Testis (tissue), 3 donors: ENCODE measurements around the gene FGF12. TPM values are rescaled to one million over a fixed set of nuclear protein-coding genes. Genes with fewer than 3 reads are reported as not detected.

Source experiments
- DNase-seq: peaks from one replicate; pipeline ENCODE4 v3.0.0-alpha.2; 2019
- H3K27ac ChIP-seq, 2 donors: fragments of 200-600 bp; sonication (generic); one replicate each; pipeline ENCODE4 v1.5.1; 2019
- H3K27me3 ChIP-seq: fragments of 200-600 bp; sonication (generic); one replicate; pipeline ENCODE4 v1.5.1; 2019
- H3K36me3 ChIP-seq: fragments of 200-600 bp; sonication (generic); one replicate; pipeline ENCODE4 v1.5.1; 2017; ENCODE audit warnings: low read depth; ENCODE audit errors: missing control alignments
- H3K4me1 ChIP-seq: fragments of 200-600 bp; sonication (generic); one replicate; pipeline ENCODE4 v1.5.1; 2019
- H3K4me3 ChIP-seq, 2 donors: fragments of 200-600 bp; sonication (generic); one replicate each; pipeline ENCODE4 v1.5.1; 2017 to 2019
- H3K9me3 ChIP-seq: fragments of 200-600 bp; sonication (generic); one replicate; pipeline ENCODE4 v1.5.1; 2017
- POLR2A ChIP-seq: fragments of 450-650 bp; IDR thresholded peaks from one replicate; pipeline ENCODE4 v1.6.1; 2017; ENCODE audit warnings: antibody characterized with exemption, mild to moderate bottlenecking, moderate library complexity
- WGBS, 2 donors: methylation state at CpG; one replicate each; pipeline ENCODE4 v1.1.5; 2018; 5-methylcytosine and 5-hydroxymethylcytosine counted together
- intact Hi-C: fragments of 100-400 bp; cut with DNase I; formaldehyde crosslinking; loops from one replicate; pipeline ENCODE4 v1.15.1; 2023; ENCODE audit warnings: low total_unique reads
- polyA plus RNA-seq: library from polyadenylated mRNA; stranded (reverse); fragments of 350-450 nt; fragmentation: Illumina TruSeq; extraction: RNeasy Lipid Tissue Mini Kit (QIAGEN cat#74804); gene quantifications from one replicate; pipeline ENCODE4 v1.2.3, GENCODE V29; 2014; ENCODE audit warnings: low read depth, low replicate concordance; ENCODE audit not compliant: insufficient read depth
- total RNA-seq, 2 donors: library from RNA; depleted of rRNA; stranded (reverse); fragments of >200 nt; gene quantifications; one replicate each; pipeline ENCODE4 v1.2.3, GENCODE V29; 2016
- TF ChIP-seq, protein P1 (sequence below), 3 experiments: fragments of 450-650 bp in 2 of 3; fragments of 200-600 bp in 1 of 3; sonication (generic) in 1 of 3; IDR thresholded peaks; one replicate each; pipeline ENCODE4 v1.5.1; 2016 to 2019; ENCODE audit warnings: antibody characterized with exemption in 3 of 3, mild to moderate bottlenecking in 2 of 3, moderate library complexity in 1 of 3

Gene FGF12
- total and polyA plus RNA-seq, 3 donors from 2014 or later: 2.3 to 3.3 (median 3.0) TPM

DNA sequence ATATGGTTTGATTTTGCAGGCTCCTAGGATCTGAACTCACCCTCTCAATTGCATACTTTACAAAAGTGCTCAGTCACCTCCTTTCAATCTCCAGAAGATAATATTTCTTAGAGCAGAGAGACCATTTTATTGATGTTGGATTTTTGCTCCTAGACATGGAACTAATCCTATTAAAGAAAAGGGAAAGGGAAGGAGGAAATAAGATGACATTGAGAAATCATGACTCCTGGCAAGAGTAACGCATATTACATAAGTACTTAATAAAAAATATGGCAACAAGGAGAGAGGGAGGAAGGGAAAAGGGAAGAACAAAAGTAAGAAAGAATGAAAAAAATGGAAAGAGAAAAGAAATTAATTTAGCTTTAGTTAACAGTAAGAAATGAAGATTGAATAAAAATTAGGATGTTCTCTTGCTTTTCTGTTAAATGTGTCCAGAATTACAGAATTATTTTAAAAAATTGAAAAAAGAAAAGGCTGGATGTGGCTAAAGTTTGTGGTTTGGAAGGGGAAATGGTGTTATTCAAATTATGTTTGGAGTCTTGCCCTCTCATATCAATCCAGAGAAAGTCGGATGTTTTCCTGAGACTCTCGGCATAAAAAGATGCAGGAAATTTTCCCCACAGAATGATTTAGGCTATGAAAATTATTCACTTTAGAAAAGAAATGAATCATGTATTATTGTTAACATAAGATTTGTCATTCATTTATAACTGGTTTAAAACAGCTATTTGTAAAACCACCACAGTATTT is 474.0 kb downstream of the FGF12 start:
- Histone ChIP-seq H3K27me3 (no peaks in the 10 kb centered on the region), H3K27ac (no peak overlapping the region), H3K9me3 (no peaks in the 10 kb centered on the region), H3K36me3 (no peaks in the 10 kb centered on the region), H3K4me3 (no peak overlapping the region), H3K4me1 (no peaks in the 10 kb centered on the region)
- WGBS, 2 donors: 54 to 58% methylated on average over 3 of the region's 3 CpGs
- DNase-seq: no peak
- TF ChIP-seq, protein P1, sequence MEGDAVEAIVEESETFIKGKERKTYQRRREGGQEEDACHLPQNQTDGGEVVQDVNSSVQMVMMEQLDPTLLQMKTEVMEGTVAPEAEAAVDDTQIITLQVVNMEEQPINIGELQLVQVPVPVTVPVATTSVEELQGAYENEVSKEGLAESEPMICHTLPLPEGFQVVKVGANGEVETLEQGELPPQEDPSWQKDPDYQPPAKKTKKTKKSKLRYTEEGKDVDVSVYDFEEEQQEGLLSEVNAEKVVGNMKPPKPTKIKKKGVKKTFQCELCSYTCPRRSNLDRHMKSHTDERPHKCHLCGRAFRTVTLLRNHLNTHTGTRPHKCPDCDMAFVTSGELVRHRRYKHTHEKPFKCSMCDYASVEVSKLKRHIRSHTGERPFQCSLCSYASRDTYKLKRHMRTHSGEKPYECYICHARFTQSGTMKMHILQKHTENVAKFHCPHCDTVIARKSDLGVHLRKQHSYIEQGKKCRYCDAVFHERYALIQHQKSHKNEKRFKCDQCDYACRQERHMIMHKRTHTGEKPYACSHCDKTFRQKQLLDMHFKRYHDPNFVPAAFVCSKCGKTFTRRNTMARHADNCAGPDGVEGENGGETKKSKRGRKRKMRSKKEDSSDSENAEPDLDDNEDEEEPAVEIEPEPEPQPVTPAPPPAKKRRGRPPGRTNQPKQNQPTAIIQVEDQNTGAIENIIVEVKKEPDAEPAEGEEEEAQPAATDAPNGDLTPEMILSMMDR (IDR thresholded peaks at IDR 0.05): no peak
- TF ChIP-seq POLR2A: no peak
- intact Hi-C loops: no loop called here

- WGBS, 2 donors: 72% methylated on average over 3 of the region's 3 CpGs
- TF ChIP-seq POLR2A: no peak
- TF ChIP-seq, protein P1 (IDR thresholded peaks at IDR 0.05): no peak
These were observed 477.8 kb downstream of the FGF12 start for GRCh38 chr3:192249516-192249915.

DNA sequence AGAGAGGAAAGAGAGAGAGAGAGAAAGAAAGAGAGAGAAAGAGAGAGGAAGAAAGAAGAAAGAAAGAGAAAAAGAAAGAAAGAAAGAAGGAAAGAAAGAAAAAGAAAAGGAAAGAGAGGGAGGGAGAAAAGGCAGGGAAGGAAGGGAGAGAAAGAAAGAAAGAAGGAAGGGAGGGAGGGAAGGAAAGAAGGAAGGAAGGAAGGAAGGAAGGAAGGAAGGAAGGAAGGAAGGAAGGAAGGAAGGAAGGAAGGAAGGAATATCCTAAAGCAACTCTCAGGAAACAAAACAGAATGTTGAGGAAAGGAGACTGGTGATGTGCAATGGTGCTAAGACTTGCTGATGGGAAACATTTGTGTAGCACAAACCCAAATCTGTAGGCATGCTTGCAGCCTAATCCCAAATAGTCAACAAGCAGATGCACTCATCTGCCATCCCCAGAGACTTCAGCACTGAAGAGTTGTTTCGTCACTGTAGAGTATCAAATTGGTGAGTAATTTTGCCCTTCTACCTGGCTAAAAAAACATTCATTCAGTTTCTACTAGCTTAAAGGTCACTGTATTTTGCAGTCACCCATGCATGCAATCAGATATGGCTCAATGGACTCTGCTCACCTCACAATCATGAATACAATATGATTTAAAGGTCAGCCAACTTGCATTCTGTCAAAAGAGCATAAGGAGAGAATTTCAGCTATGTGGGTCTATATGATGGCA is 480.3 kb downstream of the FGF12 start:
- H3K9me3 ChIP-seq: no peaks in the 10 kb centered on the region
- no peak for DNase-seq
- no peak overlapping the region for H3K4me3 ChIP-seq
- 64 to 73% methylated on average over 1 of the region's 1 CpG for WGBS, 2 donors
- H3K27me3 ChIP-seq: no peaks in the 10 kb centered on the region
- no peaks in the 10 kb centered on the region for H3K36me3 ChIP-seq
- intact Hi-C loops: no loop called here
- no peak overlapping the region for H3K27ac ChIP-seq
- TF ChIP-seq, protein P1 (IDR thresholded peaks at IDR 0.05): no peak
- no peak for TF ChIP-seq POLR2A
- no peaks in the 10 kb centered on the region for H3K4me1 ChIP-seq

More at GRCh38 chr3:192249516-192249915, 477.8 kb downstream of the FGF12 start:
- no peak overlapping the region for H3K4me3 ChIP-seq
- no peaks in the 10 kb centered on the region for H3K27me3 ChIP-seq
- H3K4me1 ChIP-seq: no peaks in the 10 kb centered on the region
- H3K27ac ChIP-seq: no peak overlapping the region
- no peaks in the 10 kb centered on the region for H3K9me3 ChIP-seq
- no peaks in the 10 kb centered on the region for H3K36me3 ChIP-seq
- intact Hi-C loops: no loop called here
- no peak for DNase-seq

DNA sequence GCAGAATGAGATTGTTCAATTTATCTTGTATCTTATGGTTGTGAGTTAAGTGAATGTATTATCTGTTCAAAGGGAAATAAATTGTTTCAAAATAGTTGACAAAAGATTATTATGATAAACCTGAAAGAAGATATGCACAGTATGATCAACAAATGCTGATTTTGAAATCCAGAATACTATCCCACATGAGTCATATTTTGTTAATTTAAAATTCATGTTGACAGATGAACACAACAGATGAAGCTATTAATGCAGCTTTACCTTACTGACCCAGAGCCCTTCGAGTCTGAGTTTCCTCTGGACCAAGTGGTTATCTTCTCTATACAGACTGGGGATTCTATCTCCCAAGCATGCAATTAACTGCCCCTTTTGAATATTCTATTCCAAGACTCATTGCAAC is 482.8 kb downstream of the FGF12 start:
- intact Hi-C loops: no loop called here
- WGBS, 2 donors: 87% methylated on average over 1 of the region's 1 CpG
- H3K27me3 ChIP-seq: no peaks in the 10 kb centered on the region
- DNase-seq: no peak
- no peak overlapping the region for H3K27ac ChIP-seq
- no peak overlapping the region for H3K4me3 ChIP-seq
- no peaks in the 10 kb centered on the region for H3K4me1 ChIP-seq
- no peaks in the 10 kb centered on the region for H3K9me3 ChIP-seq
- H3K36me3 ChIP-seq: no peaks in the 10 kb centered on the region
- TF ChIP-seq, protein P1 (IDR thresholded peaks at IDR 0.05): no peak
- no peak for TF ChIP-seq POLR2A
